ENCODE results near the gene FBXW8. TPM values are rescaled to one million over a fixed set of nuclear protein-coding genes. Genes with fewer than 3 reads are reported as not detected.

The FBXW8 gene
- total RNA-seq, 1 donor from 2014 or later: 32.1 TPM

- no peaks in the 10 kb centered on the region for H3K27me3 Mint-ChIP-seq (ENCODE audit: unreplicated experiment)
- H3K27ac Mint-ChIP-seq (ENCODE audit: unreplicated experiment): no peak overlapping the region
- TF ChIP-seq, protein P1, sequence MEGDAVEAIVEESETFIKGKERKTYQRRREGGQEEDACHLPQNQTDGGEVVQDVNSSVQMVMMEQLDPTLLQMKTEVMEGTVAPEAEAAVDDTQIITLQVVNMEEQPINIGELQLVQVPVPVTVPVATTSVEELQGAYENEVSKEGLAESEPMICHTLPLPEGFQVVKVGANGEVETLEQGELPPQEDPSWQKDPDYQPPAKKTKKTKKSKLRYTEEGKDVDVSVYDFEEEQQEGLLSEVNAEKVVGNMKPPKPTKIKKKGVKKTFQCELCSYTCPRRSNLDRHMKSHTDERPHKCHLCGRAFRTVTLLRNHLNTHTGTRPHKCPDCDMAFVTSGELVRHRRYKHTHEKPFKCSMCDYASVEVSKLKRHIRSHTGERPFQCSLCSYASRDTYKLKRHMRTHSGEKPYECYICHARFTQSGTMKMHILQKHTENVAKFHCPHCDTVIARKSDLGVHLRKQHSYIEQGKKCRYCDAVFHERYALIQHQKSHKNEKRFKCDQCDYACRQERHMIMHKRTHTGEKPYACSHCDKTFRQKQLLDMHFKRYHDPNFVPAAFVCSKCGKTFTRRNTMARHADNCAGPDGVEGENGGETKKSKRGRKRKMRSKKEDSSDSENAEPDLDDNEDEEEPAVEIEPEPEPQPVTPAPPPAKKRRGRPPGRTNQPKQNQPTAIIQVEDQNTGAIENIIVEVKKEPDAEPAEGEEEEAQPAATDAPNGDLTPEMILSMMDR (IDR thresholded peaks at IDR 0.05): no peak
- no peaks in the 10 kb centered on the region for H3K9me3 Mint-ChIP-seq (ENCODE audit: unreplicated experiment)
- no peak overlapping the region for H3K4me3 Mint-ChIP-seq (ENCODE audit: unreplicated experiment)
- H3K4me1 Mint-ChIP-seq (ENCODE audit: unreplicated experiment): peaks cover 27% of the 10 kb centered on the region
- peaks cover 9% of the 10 kb centered on the region for H3K36me3 Mint-ChIP-seq (ENCODE audit: unreplicated experiment)
- no peak for DNase-seq (ENCODE audit: extremely low spot score, unreplicated experiment)
Observed at GRCh38 chr12:116954710-116955381, 44.1 kb downstream of the FBXW8 start.

DNA sequence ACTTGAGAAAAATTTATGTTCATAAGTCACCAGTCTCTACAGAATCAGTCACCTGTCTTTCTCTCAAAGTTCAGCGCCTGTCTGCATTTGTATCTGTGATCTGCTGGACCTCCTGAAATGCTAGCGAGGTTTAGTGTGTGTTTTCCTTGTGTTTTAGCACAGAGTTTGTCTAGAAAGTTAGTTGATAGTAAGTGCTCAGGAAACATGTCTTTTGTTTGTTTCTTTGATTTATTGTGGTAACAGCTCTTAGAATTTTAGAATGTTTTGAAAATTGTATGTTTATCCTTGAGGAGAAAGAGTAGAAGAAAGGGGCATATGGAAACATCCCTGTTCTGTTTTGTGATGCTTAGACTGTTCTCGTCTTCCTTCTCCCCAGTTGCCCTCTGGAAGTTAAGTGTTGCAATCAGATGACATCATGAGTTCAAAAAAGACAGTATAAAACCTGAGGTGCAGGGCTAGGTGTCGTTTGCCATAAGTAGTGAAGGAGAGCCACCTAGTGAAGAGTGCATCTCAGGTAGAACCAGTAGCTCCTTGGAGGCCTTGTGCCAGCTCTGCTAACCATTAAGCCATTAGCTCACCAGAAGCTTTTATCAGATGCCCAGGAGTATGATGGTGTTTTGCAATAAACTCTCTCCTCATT is 44.8 kb downstream of the FBXW8 start:
- DNase-seq (ENCODE audit: extremely low spot score, unreplicated experiment): no peak
- H3K9me3 Mint-ChIP-seq (ENCODE audit: unreplicated experiment): no peaks in the 10 kb centered on the region
- H3K27ac Mint-ChIP-seq (ENCODE audit: unreplicated experiment): no peak overlapping the region
- H3K27me3 Mint-ChIP-seq (ENCODE audit: unreplicated experiment): no peaks in the 10 kb centered on the region
- peaks cover 4% of the 10 kb centered on the region for H3K36me3 Mint-ChIP-seq (ENCODE audit: unreplicated experiment)
- H3K4me3 Mint-ChIP-seq (ENCODE audit: unreplicated experiment): no peak overlapping the region
- TF ChIP-seq, protein P1 (IDR thresholded peaks at IDR 0.05): no peak
- H3K4me1 Mint-ChIP-seq (ENCODE audit: unreplicated experiment): peaks cover 23% of the 10 kb centered on the region

DNA sequence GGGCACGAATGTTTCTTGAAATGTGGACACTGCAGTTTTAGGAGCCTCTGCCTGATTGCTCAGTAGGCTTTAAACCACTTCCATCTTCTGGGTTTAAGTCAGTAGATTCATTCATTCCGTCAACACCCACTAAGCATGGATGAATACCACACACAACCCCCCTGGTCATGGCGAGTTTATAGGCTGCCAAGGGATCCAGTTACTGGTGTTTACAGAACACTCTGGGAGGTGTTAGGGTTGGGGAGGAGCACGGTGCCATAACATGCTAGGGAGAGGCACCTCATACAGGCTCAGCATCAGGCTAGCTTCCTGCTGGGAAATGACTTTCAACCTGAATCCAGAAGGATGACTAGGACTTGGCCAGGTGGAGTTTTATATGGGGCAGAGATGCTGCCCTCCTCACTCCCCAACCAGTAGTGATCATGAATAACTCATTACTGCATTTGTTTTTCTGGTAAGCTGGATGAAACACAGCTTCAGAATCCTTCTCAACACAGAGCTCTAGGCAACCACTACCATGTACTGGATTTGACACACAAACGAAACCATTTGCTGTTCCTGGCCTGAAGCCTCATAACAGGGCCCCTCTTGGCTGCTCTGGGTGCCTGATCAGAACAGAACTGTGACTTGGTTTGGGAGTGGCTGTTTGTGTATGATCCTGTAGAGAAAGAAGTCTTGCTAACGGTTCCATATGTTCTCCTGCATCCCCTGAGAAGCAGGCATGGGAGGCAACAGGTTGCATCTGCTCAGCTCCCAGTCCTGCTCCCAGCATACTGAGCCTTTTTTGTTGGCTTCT is 47.9 kb downstream of the FBXW8 start:
- no peak for DNase-seq (ENCODE audit: extremely low spot score, unreplicated experiment)
- Mint-ChIP-seq H3K27me3 (ENCODE audit: unreplicated experiment) (no peaks in the 10 kb centered on the region), H3K4me1 (ENCODE audit: unreplicated experiment) (peaks cover 23% of the 10 kb centered on the region), H3K27ac (ENCODE audit: unreplicated experiment) (no peak overlapping the region), H3K36me3 (ENCODE audit: unreplicated experiment) (peaks cover 4% of the 10 kb centered on the region), H3K4me3 (ENCODE audit: unreplicated experiment) (no peak overlapping the region), H3K9me3 (ENCODE audit: unreplicated experiment) (no peaks in the 10 kb centered on the region)
- TF ChIP-seq, protein P1 (IDR thresholded peaks at IDR 0.05): no peak

GRCh38 chr12:116959198-116959460 is 48.4 kb downstream of the FBXW8 start:
- DNase-seq (ENCODE audit: extremely low spot score, unreplicated experiment): no peak
- no peaks in the 10 kb centered on the region for H3K27me3 Mint-ChIP-seq (ENCODE audit: unreplicated experiment)
- peaks cover 9% of the 10 kb centered on the region for H3K36me3 Mint-ChIP-seq (ENCODE audit: unreplicated experiment)
- no peak overlapping the region for H3K4me3 Mint-ChIP-seq (ENCODE audit: unreplicated experiment)
- no peak overlapping the region for H3K27ac Mint-ChIP-seq (ENCODE audit: unreplicated experiment)
- H3K9me3 Mint-ChIP-seq (ENCODE audit: unreplicated experiment): no peaks in the 10 kb centered on the region
- TF ChIP-seq, protein P1 (IDR thresholded peaks at IDR 0.05): no peak
- peaks cover 23% of the 10 kb centered on the region for H3K4me1 Mint-ChIP-seq (ENCODE audit: unreplicated experiment)
